OCI-LY1 (cell line): Measurements from ENCODE around the gene ACTC1.

Experiments
- CTCF ChIP-seq: fragments of 200-600 bp; sonication (generic), shearing (Covaris generic); IDR thresholded peaks from 2 replicates; pipeline ENCODE4 v1.5.1; 2017; ENCODE audit warnings: mild to moderate bottlenecking, antibody characterized with exemption, low read length, moderate library complexity, mixed read lengths
- EZH2 ChIP-seq: fragments of 200-600 bp; sonication (generic), shearing (Covaris generic); IDR thresholded peaks from 2 replicates; pipeline ENCODE4 v1.8.0; 2017; ENCODE audit warnings: borderline replicate concordance, mixed run types, mild to moderate bottlenecking, antibody characterized with exemption, low read length, moderate library complexity, mixed read lengths

GRCh38 chr15:34782901-34783300, 12.4 kb downstream of the ACTC1 start:
- no peak for TF ChIP-seq EZH2
- no peak for TF ChIP-seq CTCF
